B cell (primary cell): Measurements from ENCODE around the gene RNF19B. TPM values are rescaled to one million over a fixed set of nuclear protein-coding genes. Genes with fewer than 3 reads are reported as not detected.
A peak's percentile ranks its signal among the peaks of the same experiment; 100 is the strongest.

Source experiments
- ATAC-seq: fragments of 200-7000 bp; cut with Tn5 transposase; one replicate; pipeline ENCODE4 v1.10.0; 2021; ENCODE audit warnings: low read depth, mild to moderate bottlenecking, moderate number of reproducible peaks, moderate library complexity
- CTCF ChIA-PET: fragments of 350-600 bp; sonication (Branson Sonifier 250); formaldehyde crosslinking; loops from one replicate; lab custom pipeline; 2021; ENCODE audit warnings: antibody characterized with exemption, inconsistent platforms; lab: Charles Lee
- POLR2A ChIA-PET: fragments of 350-600 bp; sonication (Branson Sonifier 250); formaldehyde crosslinking; loops from one replicate; lab custom pipeline; 2021; ENCODE audit warnings: antibody characterized with exemption; lab: Charles Lee
- DNase-seq: peaks from one replicate; pipeline ENCODE4 v3.0.0; 2013
- H2AFZ ChIP-seq: 2 replicates; pipeline ENCODE4 v1.6.1; 2012; ENCODE audit warnings: mild to moderate bottlenecking, low read depth, low read length; ENCODE audit not compliant: insufficient read depth, poor library complexity, severe bottlenecking
- H3K27ac ChIP-seq, 2 donors: 1 replicate in 1 of 2; 2 replicates in 1 of 2; pipeline ENCODE4 v1.5.1; 2012 to 2013; ENCODE audit warnings: low read length in 2 of 2, mild to moderate bottlenecking in 2 of 2, moderate library complexity in 1 of 2
- H3K27me3 ChIP-seq, 4 experiments: fragments of 200-600 bp in 1 of 4; sonication (generic) in 1 of 4; replicated peaks in 1 of 4; 1 replicate in 2 of 4; 2 replicates in 2 of 4; pipeline versions ENCODE4 v1.6.1 to v1.7.0; 2013 to 2016; ENCODE audit warnings: low read length in 3 of 4, mild to moderate bottlenecking in 2 of 4, mixed read lengths in 1 of 4, moderate library complexity in 1 of 4; ENCODE audit not compliant: insufficient read depth in 4 of 4, control insufficient read depth in 3 of 4; ENCODE audit errors: control extremely low read depth in 1 of 4
- H3K36me3 ChIP-seq, 2 experiments: replicated peaks in 1 of 2; 1 replicate in 1 of 2; 2 replicates in 1 of 2; pipeline versions ENCODE4 v1.6.1 to v1.7.1; 2013; ENCODE audit warnings: low read length in 1 of 2; ENCODE audit not compliant: insufficient read depth in 2 of 2, control insufficient read depth in 1 of 2; ENCODE audit errors: control extremely low read depth in 1 of 2, extremely low read depth in 1 of 2
- H3K4me1 ChIP-seq, 2 donors: fragments of 200-600 bp in 1 of 2; sonication (generic) in 1 of 2; 1 replicate in 1 of 2; 2 replicates in 1 of 2; pipeline versions ENCODE4 v1.5.1 to v1.6.1; 2013 to 2017; ENCODE audit warnings: low read length in 2 of 2; ENCODE audit not compliant: control insufficient read depth in 2 of 2, insufficient read depth in 2 of 2
- H3K4me2 ChIP-seq: replicated peaks from 2 replicates; pipeline ENCODE3; 2012; ENCODE audit warnings: mild to moderate bottlenecking, low read depth, low read length; ENCODE audit not compliant: poor library complexity, severe bottlenecking
- H3K4me3 ChIP-seq, 5 experiments: fragments of 200-600 bp in 1 of 5; sonication (generic) in 1 of 5; 1 replicate in 3 of 5; 2 replicates in 2 of 5; pipeline versions ENCODE4 v1.5.1 to v1.7.0; 2011 to 2016; ENCODE audit warnings: low read length in 4 of 5, mild to moderate bottlenecking in 4 of 5, low read depth in 2 of 5, control low read depth in 1 of 5, moderate library complexity in 1 of 5; ENCODE audit not compliant: insufficient read depth in 1 of 5; ENCODE audit errors: control extremely low read depth in 1 of 5, extremely low read depth in 1 of 5
- H3K79me2 ChIP-seq: fragments of 200-600 bp; sonication (generic); one replicate; pipeline ENCODE4 v1.6.0; 2016; ENCODE audit warnings: low read length; ENCODE audit not compliant: control insufficient read depth, insufficient read depth
- H3K9ac ChIP-seq: fragments of 200-600 bp; sonication (generic); 2 replicates; pipeline ENCODE4 v1.6.1; 2017; ENCODE audit warnings: mild to moderate bottlenecking, low read length, moderate library complexity
- H3K9me3 ChIP-seq, 3 donors: one replicate each; pipeline versions ENCODE4 v1.6.1 to v1.7.1; 2013; ENCODE audit warnings: low read length in 2 of 3; ENCODE audit not compliant: control insufficient read depth in 2 of 3, insufficient read depth in 1 of 3; ENCODE audit errors: control extremely low read depth in 1 of 3
- H4K20me1 ChIP-seq: 2 replicates; pipeline ENCODE4 v1.6.0; 2012; ENCODE audit warnings: mild to moderate bottlenecking, low read length; ENCODE audit not compliant: insufficient read depth, control insufficient read depth, poor library complexity, severe bottlenecking
- H3K27ac Mint-ChIP-seq: one replicate; pipeline ENCODE4 v1.8.0; 2021; ENCODE audit warnings: mixed read lengths
- H3K27me3 Mint-ChIP-seq: one replicate; pipeline ENCODE4 v1.8.0; 2021; ENCODE audit warnings: mixed read lengths
- H3K4me1 Mint-ChIP-seq: one replicate; pipeline ENCODE4 v1.8.0; 2021; ENCODE audit warnings: mixed read lengths
- H3K4me3 Mint-ChIP-seq: one replicate; pipeline ENCODE4 v1.8.0; 2021; ENCODE audit warnings: mixed read lengths
- H3K9me3 Mint-ChIP-seq: one replicate; pipeline ENCODE4 v1.8.0; 2022; ENCODE audit warnings: mixed read lengths; ENCODE audit not compliant: insufficient read depth
- EZH2 ChIP-seq: IDR thresholded peaks from 2 replicates; pipeline ENCODE4 v1.6.1; 2012; ENCODE audit warnings: borderline replicate concordance, low read depth, mild to moderate bottlenecking, moderate library complexity, low read length; ENCODE audit not compliant: insufficient read depth, poor library complexity, severe bottlenecking
- WGBS: methylation state at CpG from one replicate; pipeline ENCODE4 v1.1.5; 2013; ENCODE audit warnings: missing lambda C conversion rate; ENCODE audit not compliant: insufficient coverage; 5-methylcytosine and 5-hydroxymethylcytosine counted together
- intact Hi-C: fragments of 100-400 bp; cut with micrococcal nuclease; formaldehyde crosslinking; loops from one replicate; pipeline ENCODE4 v1.10.0; 2022
- polyA plus RNA-seq: library from polyadenylated mRNA; depleted of rRNA; stranded (reverse); fragments of >200 nt; gene quantifications from 2 replicates; pipeline ENCODE4 v1.2.3, GENCODE V29; 2012
- total RNA-seq, 2 donors: library from RNA; stranded (reverse); fragments of 120-200 nt in 1 of 2; gene quantifications; 1 replicate in 1 of 2; 2 replicates in 1 of 2; pipeline versions ENCODE4 v1.2.3 to v1.2.4, GENCODE V29; 2013 to 2022
- TF ChIP-seq, protein P1 (sequence below): fragments of 200-600 bp; IDR thresholded peaks from one replicate; pipeline ENCODE4 v1.8.0; 2022; ENCODE audit warnings: antibody characterized with exemption, mild to moderate bottlenecking

Gene RNF19B
- total and polyA plus RNA-seq, 2 donors (not counting 1 experiment from before 2014, with no cell fraction given) = 29.9 to 40.3 TPM

DNA sequence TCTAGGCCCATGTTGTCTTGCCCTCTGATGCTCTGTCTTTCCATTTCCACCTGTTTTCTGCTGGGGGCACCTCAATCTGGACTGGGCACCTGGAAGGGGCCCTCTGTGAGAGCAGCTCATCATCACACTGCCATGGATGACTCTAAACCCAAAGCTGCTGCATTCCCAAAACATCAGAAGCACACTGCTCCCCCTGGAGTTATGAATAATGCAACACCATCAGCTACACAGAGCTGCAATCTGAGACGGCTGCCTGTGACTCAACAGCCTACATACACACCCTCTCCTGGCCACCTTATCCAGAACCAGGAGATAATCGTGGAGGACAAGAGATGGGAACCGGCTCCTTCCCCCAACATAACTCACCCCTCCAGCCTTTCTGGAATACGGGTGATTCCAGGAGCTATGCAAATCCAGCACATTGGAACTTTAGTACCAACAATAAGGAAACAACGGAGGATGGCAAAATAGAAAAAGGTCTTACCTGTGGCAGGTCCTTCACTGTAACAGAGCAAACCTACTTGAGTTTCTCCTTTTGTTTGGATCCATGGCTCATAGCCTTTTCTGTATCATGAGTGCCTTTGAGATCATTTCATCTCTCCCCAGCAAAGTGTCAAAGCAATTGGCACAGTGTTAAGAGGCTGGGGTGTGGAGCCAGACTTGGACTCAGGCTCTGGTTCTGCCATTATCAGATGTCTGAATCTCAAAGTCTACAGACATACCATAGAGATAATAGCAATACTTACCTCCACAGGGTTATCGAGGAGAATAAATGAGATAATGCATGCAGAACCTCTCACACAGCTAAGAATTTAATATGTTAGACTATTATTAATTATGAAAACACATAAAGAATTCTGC, 42.8 kb upstream of the RNF19B start:
- no peaks in the 10 kb centered on the region for H3K9me3 ChIP-seq
- H3K27me3 ChIP-seq = no peaks in the 10 kb centered on the region
- no peak overlapping the region for H3K27ac ChIP-seq
- H3K79me2 ChIP-seq = no peaks in the 10 kb centered on the region
- no peak overlapping the region for H3K4me3 Mint-ChIP-seq
- no peaks in the 10 kb centered on the region for H3K27me3 Mint-ChIP-seq
- intact Hi-C loops = no loop called here
- no peak overlapping the region for H3K27ac Mint-ChIP-seq
- WGBS = 94% methylated on average over 5 of the region's 6 CpGs
- peaks cover 3 to 45% of the 10 kb centered on the region in 2 experiments for H3K36me3 ChIP-seq
- CTCF ChIA-PET = interaction anchor here (0.7 to 6.9 kb wide), 18 partner anchors 8 to 132 kb away, joined by 3 to 205 read pairs (median 5); partner anchors contain the start of gene RNF19B
- no peak overlapping the region for H3K4me3 ChIP-seq
- no peaks in the 10 kb centered on the region for H3K9me3 Mint-ChIP-seq
- POLR2A ChIA-PET = interaction anchor here (1.4 kb wide), 1 partner anchor 73 kb away, joined by 3 read pairs; no protein-coding TSS in a partner anchor
- peak; percentile 37 for DNase-seq
- TF ChIP-seq, protein P1, sequence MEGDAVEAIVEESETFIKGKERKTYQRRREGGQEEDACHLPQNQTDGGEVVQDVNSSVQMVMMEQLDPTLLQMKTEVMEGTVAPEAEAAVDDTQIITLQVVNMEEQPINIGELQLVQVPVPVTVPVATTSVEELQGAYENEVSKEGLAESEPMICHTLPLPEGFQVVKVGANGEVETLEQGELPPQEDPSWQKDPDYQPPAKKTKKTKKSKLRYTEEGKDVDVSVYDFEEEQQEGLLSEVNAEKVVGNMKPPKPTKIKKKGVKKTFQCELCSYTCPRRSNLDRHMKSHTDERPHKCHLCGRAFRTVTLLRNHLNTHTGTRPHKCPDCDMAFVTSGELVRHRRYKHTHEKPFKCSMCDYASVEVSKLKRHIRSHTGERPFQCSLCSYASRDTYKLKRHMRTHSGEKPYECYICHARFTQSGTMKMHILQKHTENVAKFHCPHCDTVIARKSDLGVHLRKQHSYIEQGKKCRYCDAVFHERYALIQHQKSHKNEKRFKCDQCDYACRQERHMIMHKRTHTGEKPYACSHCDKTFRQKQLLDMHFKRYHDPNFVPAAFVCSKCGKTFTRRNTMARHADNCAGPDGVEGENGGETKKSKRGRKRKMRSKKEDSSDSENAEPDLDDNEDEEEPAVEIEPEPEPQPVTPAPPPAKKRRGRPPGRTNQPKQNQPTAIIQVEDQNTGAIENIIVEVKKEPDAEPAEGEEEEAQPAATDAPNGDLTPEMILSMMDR = peak; percentile 16
- TF ChIP-seq EZH2 = no peak
- H3K4me1 Mint-ChIP-seq = peaks cover 2% of the 10 kb centered on the region
- no peaks in the 10 kb centered on the region for H3K4me1 ChIP-seq
- H4K20me1 ChIP-seq = no peaks in the 10 kb centered on the region
- H2AFZ ChIP-seq = no peak overlapping the region
- peak; percentile 56 for ATAC-seq
- no peak overlapping the region for H3K9ac ChIP-seq
- H3K4me2 ChIP-seq = no peak overlapping the region
